Measurements from ENCODE around the gene TMBIM4.

The TMBIM4 gene

GRCh38 chr12:66115071-66115600 is 54.7 kb downstream of the TMBIM4 start:
- CTCF ChIA-PET = interaction anchor here (3.3 kb wide), 1 partner anchor 7 kb away, joined by 15 read pairs; no protein-coding TSS in a partner anchor
- peaks cover 0 to 8% of the 10 kb centered on the region in 2 experiments; a peak in 1 of 3 replicates for H3K36me3 ChIP-seq (ENCODE audit: control insufficient read depth in 2 of 2, insufficient read depth in 1 of 2, low read length in 2 of 2)

GRCh38 chr12:66113471-66113870 is 56.3 kb downstream of the TMBIM4 start:
- Histone ChIP-seq H3K36me3 (ENCODE audit: control insufficient read depth in 2 of 2, insufficient read depth in 1 of 2, low read length in 2 of 2) (peaks cover 0 to under 1% of the 10 kb centered on the region in 2 experiments; a peak in 1 of 3 replicates), H3K27ac (ENCODE audit: extremely low read depth, low read depth, low read length) (no peak overlapping the region), H3K4me3 (ENCODE audit: low read depth, low read length) (no peak overlapping the region), H3K9me3 (ENCODE audit: control insufficient read depth, insufficient read depth, low read depth, low read length) (no peaks in the 10 kb centered on the region), H3K4me1 (ENCODE audit: control insufficient read depth, insufficient read depth, low read length) (peaks cover 5% of the 10 kb centered on the region; the same call in 1 of the 2 replicates)
- ChIA-PET CTCF (interaction anchor here (0.7 to 1.7 kb wide), 2 partner anchors 78 to 812 kb away, joined by 3 read pairs; no protein-coding TSS in a partner anchor), POLR2A (no interaction called here)
- TF ChIP-seq ZNF404 (tag by site-specific recombination; IDR thresholded peaks at IDR 0.05) (no peak), PRDM1 (tag by site-specific recombination; IDR thresholded peaks at IDR 0.05) (no peak), ZIC2 (tag by site-specific recombination; IDR thresholded peaks at IDR 0.05) (no peak), ZNF830 (tag by site-specific recombination; IDR thresholded peaks at IDR 0.05; ENCODE audit: low read depth) (no peak)

More at GRCh38 chr12:66115071-66115600, 54.7 kb downstream of the TMBIM4 start:
- H3K9me3 ChIP-seq (ENCODE audit: control insufficient read depth, insufficient read depth, low read depth, low read length) = no peaks in the 10 kb centered on the region
- H3K4me1 ChIP-seq (ENCODE audit: control insufficient read depth, insufficient read depth, low read length) = peaks cover 5% of the 10 kb centered on the region; the same call in 1 of the 2 replicates
- no peak overlapping the region for H3K4me3 ChIP-seq (ENCODE audit: low read depth, low read length)
- H3K27ac ChIP-seq (ENCODE audit: extremely low read depth, low read depth, low read length) = no peak overlapping the region
- TF ChIP-seq ZNF169 (tag by site-specific recombination; IDR thresholded peaks at IDR 0.05) (no peak), ZNF830 (tag by site-specific recombination; IDR thresholded peaks at IDR 0.05; ENCODE audit: low read depth) (no peak), ZBTB21 (tag by site-specific recombination; IDR thresholded peaks at IDR 0.05) (no peak), ZNF560 (tag by site-specific recombination; IDR thresholded peaks at IDR 0.05; ENCODE audit: borderline replicate concordance) (no peak), ZNF394 (tag by site-specific recombination; IDR thresholded peaks at IDR 0.05; ENCODE audit: borderline replicate concordance) (no peak), ZFP37 (tag by site-specific recombination; IDR thresholded peaks at IDR 0.05) (no peak), ZNF473 (tag by site-specific recombination; IDR thresholded peaks at IDR 0.05) (no peak), ZBTB11 (tag by site-specific recombination; conservative IDR thresholded peaks at IDR 0.05; ENCODE audit: low read depth) (no peak), FEZF1 (tag by site-specific recombination; IDR thresholded peaks at IDR 0.05) (no peak), ZFHX2 (tag by site-specific recombination; conservative IDR thresholded peaks at IDR 0.05) (no peak)
- POLR2A ChIA-PET = no interaction called here

- no peaks in the 10 kb centered on the region for H3K9me3 ChIP-seq (ENCODE audit: control insufficient read depth, insufficient read depth, low read depth, low read length)
- no peak overlapping the region for H3K27ac ChIP-seq (ENCODE audit: extremely low read depth, low read depth, low read length)
- TF ChIP-seq TRIM28 (IDR thresholded peaks at IDR 0.05; ENCODE audit: borderline replicate concordance, low read length) = 0 out of 2 replicates have a peak, but pooled peaks have one; percentile 32
- TF ChIP-seq ZSCAN30 (tag by site-specific recombination; IDR thresholded peaks at IDR 0.05) = 0 out of 2 replicates have a peak, but pooled peaks have one; percentile 28
- no peak for TF ChIP-seq PRDM1 (tag by site-specific recombination; IDR thresholded peaks at IDR 0.05)
- peak; percentile 21; the same call in 1 of the 2 replicates for TF ChIP-seq FEZF1 (tag by site-specific recombination; IDR thresholded peaks at IDR 0.05)
- TF ChIP-seq ZSCAN5A (tag by site-specific recombination; IDR thresholded peaks at IDR 0.05) = no peak
- TF ChIP-seq ZBTB20 (tag by site-specific recombination; IDR thresholded peaks at IDR 0.05) = peak; percentile 60; the same call in 1 of the 2 replicates
- TF ChIP-seq ZBTB10 (tag by site-specific recombination; IDR thresholded peaks at IDR 0.05) = 0 out of 2 replicates have a peak, but pooled peaks have one; percentile 26
- no peak overlapping the region for H3K4me3 ChIP-seq (ENCODE audit: low read depth, low read length)
- H3K36me3 ChIP-seq (ENCODE audit: control insufficient read depth in 2 of 2, insufficient read depth in 1 of 2, low read length in 2 of 2) = no peaks in the 10 kb centered on the region
- ChIA-PET CTCF (interaction anchor here (0.6 to 1.3 kb wide), 3 partner anchors 18 to 817 kb away, joined by 3 to 4 read pairs (median 3); no protein-coding TSS in a partner anchor), POLR2A (no interaction called here)
- peaks cover 5% of the 10 kb centered on the region; the same call in 1 of the 2 replicates for H3K4me1 ChIP-seq (ENCODE audit: control insufficient read depth, insufficient read depth, low read length)
Measured at GRCh38 chr12:66111605-66112004, 58.2 kb downstream of the TMBIM4 start.
